ENCODE measurements around the gene ABCB11. TPM values are rescaled to one million over a fixed set of nuclear protein-coding genes. Genes with fewer than 3 reads are reported as not detected.

Gene ABCB11
- total and polyA plus RNA-seq, 2 experiments from 2014 or later: 0.06 to 0.12 TPM

DNA sequence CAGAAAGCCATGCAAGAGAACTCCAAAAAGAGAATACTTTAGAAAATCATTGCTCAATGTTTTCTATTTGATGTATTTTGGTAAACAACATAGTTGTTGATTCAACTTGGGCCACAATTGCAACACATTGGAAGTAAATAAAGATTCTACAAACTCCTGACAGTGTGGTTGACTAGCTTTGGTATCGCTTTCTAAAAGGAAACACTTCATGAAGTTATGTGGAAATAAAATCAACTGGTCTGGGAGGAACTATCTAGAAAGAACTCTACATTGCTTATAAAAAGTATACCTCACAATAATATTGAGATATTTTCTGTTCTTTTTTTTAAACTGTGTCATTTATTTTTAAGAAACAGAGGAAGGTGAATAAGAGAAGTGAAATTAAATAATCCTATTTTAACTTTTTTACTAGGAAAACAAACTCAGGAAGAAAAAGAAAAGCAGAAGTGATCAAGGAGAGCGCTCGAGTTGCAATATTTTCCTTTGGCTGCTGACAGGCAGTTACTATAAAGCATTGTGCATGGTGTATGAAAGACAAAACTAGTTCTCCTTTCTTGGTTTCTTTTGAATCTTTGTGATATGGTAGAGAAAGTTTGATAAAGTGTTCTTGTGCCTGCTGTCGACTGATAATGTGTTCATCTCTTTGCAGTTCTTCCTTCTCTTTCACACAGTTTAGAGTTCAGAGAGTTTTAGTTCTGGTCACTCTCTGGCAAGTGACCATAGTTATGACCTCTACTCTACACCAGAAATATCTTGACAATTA lies 41.2 kb upstream of the ABCB11 start:
- Histone ChIP-seq H3K9me3 (ENCODE audit: low read depth) (no peaks in the 10 kb centered on the region), H3K27me3 (no peaks in the 10 kb centered on the region), H3K4me3 (no peak overlapping the region), H3K36me3 (no peaks in the 10 kb centered on the region), H3K27ac (no peak overlapping the region), H3K4me1 (ENCODE audit: low read depth) (peaks cover 19% of the 10 kb centered on the region)
- TF ChIP-seq CTCF (IDR thresholded peaks at IDR 0.05; ENCODE audit: low read depth, low read length): no peak
- no peak for DNase-seq (ENCODE audit: low read depth in 1 of 2, low spot score in 1 of 2)

DNA sequence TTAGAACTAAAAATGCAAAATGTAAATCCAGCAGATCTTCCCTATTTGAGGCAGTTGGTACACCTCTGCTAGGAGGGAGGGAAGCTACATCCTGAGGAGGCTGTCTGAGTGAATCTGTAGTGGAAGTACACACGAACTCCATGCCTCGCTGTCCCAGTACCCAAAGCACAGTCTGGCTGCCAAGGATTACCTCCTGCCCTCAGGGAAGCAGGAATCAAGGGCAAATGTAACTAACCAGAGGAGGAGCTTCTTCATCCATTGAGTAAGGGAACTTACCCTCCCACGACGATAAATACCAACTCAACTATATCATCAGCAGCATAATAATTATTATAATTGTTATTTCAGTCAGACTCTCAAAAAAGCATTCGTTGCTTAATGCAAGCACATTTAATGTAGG lies 40.3 kb upstream of the ABCB11 start:
- Histone ChIP-seq H3K27me3 (no peaks in the 10 kb centered on the region), H3K4me1 (ENCODE audit: low read depth) (peaks cover 10% of the 10 kb centered on the region), H3K9me3 (ENCODE audit: low read depth) (no peaks in the 10 kb centered on the region), H3K36me3 (no peaks in the 10 kb centered on the region), H3K4me3 (no peak overlapping the region), H3K27ac (no peak overlapping the region)
- DNase-seq (ENCODE audit: low read depth in 1 of 2, low spot score in 1 of 2): no peak
- TF ChIP-seq CTCF (IDR thresholded peaks at IDR 0.05; ENCODE audit: low read depth, low read length): no peak

DNA sequence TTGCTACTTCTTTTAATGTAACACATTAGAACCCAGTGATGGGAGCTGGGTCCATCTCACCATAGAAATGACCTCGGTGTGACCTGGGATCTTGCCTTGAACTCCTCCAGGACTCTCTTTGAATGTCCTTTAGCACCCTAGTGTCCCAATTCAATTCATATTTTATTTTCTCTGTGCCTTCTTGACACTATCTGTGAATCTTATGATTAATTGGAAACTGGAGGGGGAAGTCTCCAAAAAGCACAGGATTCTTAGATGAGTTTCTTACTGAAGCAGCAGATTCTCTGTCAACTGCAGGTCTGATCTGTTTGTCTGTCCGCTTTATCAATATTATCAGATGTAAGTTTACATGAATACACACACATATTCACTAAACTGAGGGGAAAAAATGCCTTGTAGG lies 38.7 kb upstream of the ABCB11 start:
- no peak for TF ChIP-seq CTCF (IDR thresholded peaks at IDR 0.05; ENCODE audit: low read depth, low read length)
- H3K4me1 ChIP-seq (ENCODE audit: low read depth): peaks cover 8% of the 10 kb centered on the region
- H3K36me3 ChIP-seq: no peaks in the 10 kb centered on the region
- no peaks in the 10 kb centered on the region for H3K27me3 ChIP-seq
- no peak overlapping the region for H3K4me3 ChIP-seq
- no peak for DNase-seq (ENCODE audit: low read depth in 1 of 2, low spot score in 1 of 2)
- H3K9me3 ChIP-seq (ENCODE audit: low read depth): no peaks in the 10 kb centered on the region
- H3K27ac ChIP-seq: no peak overlapping the region

DNA sequence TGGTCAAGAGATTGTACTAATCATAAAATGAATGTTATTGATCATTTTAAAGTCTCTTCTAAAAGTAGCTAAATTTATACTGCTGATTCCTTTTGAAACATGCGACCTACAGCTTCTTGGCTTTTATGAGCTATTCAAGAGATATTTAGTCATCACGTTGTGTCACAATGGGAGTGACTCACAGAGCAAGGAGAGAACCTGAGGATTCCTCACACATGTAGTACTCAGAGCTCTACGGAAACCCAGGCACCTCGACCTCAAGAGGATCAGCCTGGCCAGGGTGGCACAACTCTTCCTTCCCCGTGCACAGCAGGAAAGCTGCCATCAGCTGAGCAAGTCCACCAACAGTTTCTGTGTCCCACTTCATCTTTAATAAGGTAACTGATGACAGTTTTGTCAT lies 38.2 kb upstream of the ABCB11 start, which contains the start of gene DHRS9:
DHRS9 (plus strand) TSS at position 223 of the 400 bp plus-strand sequence. CDS start 12,019 bp downstream, outside the sequence.
- no peak within 1 kb of the TSS for H3K27ac ChIP-seq
- peaks cover 8% of the 10 kb centered on the region for H3K4me1 ChIP-seq (ENCODE audit: low read depth)
- TF ChIP-seq CTCF (IDR thresholded peaks at IDR 0.05; ENCODE audit: low read depth, low read length): no peak
- no peaks in the 10 kb centered on the region for H3K27me3 ChIP-seq
- no peak within 1 kb of the TSS for H3K4me3 ChIP-seq
- H3K9me3 ChIP-seq (ENCODE audit: low read depth): no peaks in the 10 kb centered on the region
- DNase-seq (ENCODE audit: low read depth in 1 of 2, low spot score in 1 of 2): peak in 1 of 2 donors; percentile 80
- no peaks in the 10 kb centered on the region for H3K36me3 ChIP-seq

- no peak for DNase-seq (ENCODE audit: low read depth in 1 of 2, low spot score in 1 of 2)
- H3K36me3 ChIP-seq: no peaks in the 10 kb centered on the region
- H3K27ac ChIP-seq: no peak overlapping the region
- no peaks in the 10 kb centered on the region for H3K4me1 ChIP-seq (ENCODE audit: low read depth)
- H3K27me3 ChIP-seq: no peaks in the 10 kb centered on the region
- H3K4me3 ChIP-seq: no peak overlapping the region
- no peak for TF ChIP-seq CTCF (IDR thresholded peaks at IDR 0.05; ENCODE audit: low read depth, low read length)
- H3K9me3 ChIP-seq (ENCODE audit: low read depth): no peaks in the 10 kb centered on the region
Observed at GRCh38 chr2:169066897-169067296, 35.8 kb upstream of the ABCB11 start.
